ENCODE results near the gene ARL15. TPM values are rescaled to one million over a fixed set of nuclear protein-coding genes. Genes with fewer than 3 reads are reported as not detected.
A peak's percentile ranks its signal among the peaks of the same experiment; 100 is the strongest.
"Not testable (repeated sequence)": the region's sequence is repeated elsewhere in the genome, so short reads cannot be mapped to it uniquely, and the experiment has no call there.

ARL15 gene
- polyA plus RNA-seq, 1 donor: 24.6 TPM

- no peak for DNase-seq
These were observed 222.3 kb downstream of the ARL15 start for GRCh38 chr5:54088081-54088480.

GRCh38 chr5:54087436-54087835, 222.9 kb downstream of the ARL15 start:
- no peak for DNase-seq

- DNase-seq: no peak
These were observed 224.2 kb downstream of the ARL15 start for GRCh38 chr5:54086191-54086590.

GRCh38 chr5:54084696-54085095, 225.7 kb downstream of the ARL15 start:
- no peak for DNase-seq

- DNase-seq: no peak
These were observed 226.5 kb downstream of the ARL15 start for GRCh38 chr5:54083851-54084250.

GRCh38 chr5:54083245-54083644, 227.1 kb downstream of the ARL15 start:
- DNase-seq: no peak

- DNase-seq: no peak
These were observed 229.0 kb downstream of the ARL15 start for GRCh38 chr5:54081415-54081814.

- DNase-seq: no peak
These were observed 229.5 kb downstream of the ARL15 start for GRCh38 chr5:54080831-54081230.

GRCh38 chr5:54073735-54074134, 236.6 kb downstream of the ARL15 start:
- no peak for DNase-seq

GRCh38 chr5:54073131-54073530, 237.2 kb downstream of the ARL15 start:
- DNase-seq: no peak

- no peak for DNase-seq
These were observed 243.9 kb downstream of the ARL15 start for GRCh38 chr5:54066433-54066832.

GRCh38 chr5:54063817-54064216, 246.6 kb downstream of the ARL15 start:
- DNase-seq: no peak

- no peak for DNase-seq
These were observed 247.4 kb downstream of the ARL15 start for GRCh38 chr5:54062958-54063357.

GRCh38 chr5:54060919-54061318, 249.5 kb downstream of the ARL15 start:
- DNase-seq: not testable (repeated sequence)

GRCh38 chr5:54049963-54050362, 260.4 kb downstream of the ARL15 start:
- DNase-seq: no peak

- no peak for DNase-seq
These were observed 261.2 kb downstream of the ARL15 start for GRCh38 chr5:54049144-54049543.

GRCh38 chr5:54045077-54045792, 265.1 kb downstream of the ARL15 start:
- no peak for DNase-seq

GRCh38 chr5:54044276-54044675, 266.1 kb downstream of the ARL15 start:
- DNase-seq: not testable (repeated sequence)

- DNase-seq: peak; percentile 75
These were observed 269.6 kb downstream of the ARL15 start for GRCh38 chr5:54040804-54041203.

- no peak for DNase-seq
These were observed 270.4 kb downstream of the ARL15 start for GRCh38 chr5:54040018-54040417.

- DNase-seq: no peak
These were observed 273.2 kb downstream of the ARL15 start for GRCh38 chr5:54037205-54037604.

- DNase-seq: no peak
These were observed 279.4 kb downstream of the ARL15 start for GRCh38 chr5:54030981-54031380.

GRCh38 chr5:54024466-54024865, 285.9 kb downstream of the ARL15 start:
- DNase-seq: no peak

GRCh38 chr5:54022223-54022622, 288.1 kb downstream of the ARL15 start:
- DNase-seq: no peak
